ENCODE results near the gene FBXO3. TPM values are rescaled to one million over a fixed set of nuclear protein-coding genes. Genes with fewer than 3 reads are reported as not detected.

Gene FBXO3
- total RNA-seq, 2 donors from 2014 or later: 12.8 to 15.0 TPM

GRCh38 chr11:33695051-33695566 is 79.2 kb downstream of the FBXO3 start:
- Histone ChIP-seq H3K4me1 (ENCODE audit: control insufficient read depth, insufficient read depth, low read length) (peaks cover 24% of the 10 kb centered on the region), H3K27ac (ENCODE audit: low read depth, low read length) (peak overlapping the region; percentile 26), H3K4me3 (ENCODE audit: low read length) (no peak overlapping the region), H3K27me3 (ENCODE audit: control insufficient read depth, insufficient read depth, low read length, poor library complexity, severe bottlenecking) (peaks cover 7% of the 10 kb centered on the region), H3K9me3 (ENCODE audit: control insufficient read depth, low read length) (no peaks in the 10 kb centered on the region), H3K9ac (ENCODE audit: extremely low read depth, low read length, poor library complexity, severe bottlenecking) (no peak overlapping the region), H3K36me3 (ENCODE audit: control insufficient read depth, insufficient read depth, low read length) (no peaks in the 10 kb centered on the region)
- Mint-ChIP-seq H3K36me3 (ENCODE audit: low read depth) (no peaks in the 10 kb centered on the region), H3K4me1 (peaks cover 70% of the 10 kb centered on the region), H3K9me3 (no peaks in the 10 kb centered on the region), H3K4me3 (no peak overlapping the region), H3K27me3 (ENCODE audit: insufficient read depth) (peaks cover 5% of the 10 kb centered on the region), H3K27ac (peak overlapping the region; percentile 22)
- 96 to 100% methylated on average over 1 to 4 of the region's 4 CpGs for WGBS, 2 experiments (ENCODE audit: insufficient coverage in 1 of 2, insufficient read length in 1 of 2)
- no peak for TF ChIP-seq CTCF (conservative IDR thresholded peaks at IDR 0.05)
- no peak for DNase-seq

GRCh38 chr11:33694346-33695050 is 79.8 kb downstream of the FBXO3 start:
- H3K4me3 ChIP-seq (ENCODE audit: low read length): no peak overlapping the region
- H3K27ac ChIP-seq (ENCODE audit: low read depth, low read length): peak overlapping the region; percentile 26
- H3K9me3 ChIP-seq (ENCODE audit: control insufficient read depth, low read length): no peaks in the 10 kb centered on the region
- DNase-seq: no peak
- no peak overlapping the region for H3K27ac Mint-ChIP-seq
- H3K36me3 Mint-ChIP-seq (ENCODE audit: low read depth): no peaks in the 10 kb centered on the region
- no peak overlapping the region for H3K4me3 Mint-ChIP-seq
- no peak for TF ChIP-seq CTCF (conservative IDR thresholded peaks at IDR 0.05)
- no peak overlapping the region for H3K9ac ChIP-seq (ENCODE audit: extremely low read depth, low read length, poor library complexity, severe bottlenecking)
- 91 to 100% methylated on average over 1 to 4 of the region's 4 CpGs for WGBS, 2 experiments (ENCODE audit: insufficient coverage in 1 of 2, insufficient read length in 1 of 2)
- H3K4me1 Mint-ChIP-seq: peaks cover 65% of the 10 kb centered on the region
- no peaks in the 10 kb centered on the region for H3K27me3 Mint-ChIP-seq (ENCODE audit: insufficient read depth)
- no peaks in the 10 kb centered on the region for H3K9me3 Mint-ChIP-seq
- no peaks in the 10 kb centered on the region for H3K36me3 ChIP-seq (ENCODE audit: control insufficient read depth, insufficient read depth, low read length)
- H3K4me1 ChIP-seq (ENCODE audit: control insufficient read depth, insufficient read depth, low read length): peaks cover 24% of the 10 kb centered on the region
- H3K27me3 ChIP-seq (ENCODE audit: control insufficient read depth, insufficient read depth, low read length, poor library complexity, severe bottlenecking): peaks cover 2% of the 10 kb centered on the region

GRCh38 chr11:33692541-33692940 is 81.8 kb downstream of the FBXO3 start:
- Histone ChIP-seq H3K27ac (ENCODE audit: low read depth, low read length) (no peak overlapping the region), H3K4me3 (ENCODE audit: low read length) (no peak overlapping the region), H3K4me1 (ENCODE audit: control insufficient read depth, insufficient read depth, low read length) (peaks cover 19% of the 10 kb centered on the region), H3K36me3 (ENCODE audit: control insufficient read depth, insufficient read depth, low read length) (no peaks in the 10 kb centered on the region), H3K9me3 (ENCODE audit: control insufficient read depth, low read length) (no peaks in the 10 kb centered on the region), H3K27me3 (ENCODE audit: control insufficient read depth, insufficient read depth, low read length, poor library complexity, severe bottlenecking) (no peaks in the 10 kb centered on the region), H3K9ac (ENCODE audit: extremely low read depth, low read length, poor library complexity, severe bottlenecking) (no peak overlapping the region)
- Mint-ChIP-seq H3K27ac (no peak overlapping the region), H3K9me3 (no peaks in the 10 kb centered on the region), H3K36me3 (ENCODE audit: low read depth) (no peaks in the 10 kb centered on the region), H3K4me3 (no peak overlapping the region), H3K27me3 (ENCODE audit: insufficient read depth) (no peaks in the 10 kb centered on the region), H3K4me1 (peaks cover 55% of the 10 kb centered on the region)
- no peak for TF ChIP-seq CTCF (conservative IDR thresholded peaks at IDR 0.05)
- DNase-seq: no peak
- WGBS, 2 experiments (ENCODE audit: insufficient coverage in 1 of 2, insufficient read length in 1 of 2): 66 to 79% methylated on average over 2 to 5 of the region's 5 CpGs

Data from endodermal cell (in vitro differentiated cells).